H1 (cell line): ENCODE results near the gene MAGEB2. TPM values are rescaled to one million over a fixed set of nuclear protein-coding genes. Genes with fewer than 3 reads are reported as not detected.

Experiments used
- CTCF ChIA-PET: fragments of 300-600 bp; sonication (Branson Sonifier 250); formaldehyde crosslinking; loops from one replicate; lab custom pipeline; 2021; ENCODE audit not compliant: partially characterized antibody; lab: Charles Lee
- POLR2A ChIA-PET: fragments of 300-600 bp; sonication (Branson Sonifier 250); formaldehyde crosslinking; loops from one replicate; lab custom pipeline; 2021; ENCODE audit warnings: inconsistent platforms; ENCODE audit not compliant: partially characterized antibody; lab: Charles Lee
- DNase-seq, 2 experiments: peaks; one replicate each; pipeline versions ENCODE4 v3.0.0 to v3.0.0-alpha.2; 2010 to 2022; ENCODE audit warnings: low spot score in 2 of 2, low read depth in 1 of 2, mixed read lengths in 1 of 2
- FAIRE-seq: peaks from 2 replicates; lab custom pipeline; 2011; peaks lifted over from hg19 to GRCh38; lab: Jason Lieb, UNC
- H2AFZ ChIP-seq: 2 replicates; pipeline ENCODE4 v1.8.1; 2012; ENCODE audit warnings: low read length, inconsistent platforms
- H2AK5ac ChIP-seq: 2 replicates; pipeline ENCODE4 v1.6.1; 2013; ENCODE audit warnings: low read depth, low read length
- H2BK120ac ChIP-seq: replicated peaks from 2 replicates; pipeline ENCODE3; 2013; ENCODE audit warnings: low read depth, low read length, inconsistent platforms
- H2BK12ac ChIP-seq: 2 replicates; pipeline ENCODE4 v1.6.1; 2013; ENCODE audit warnings: low read depth, low read length
- H2BK15ac ChIP-seq: 2 replicates; pipeline ENCODE4 v1.6.1; 2013; ENCODE audit warnings: low read length
- H2BK20ac ChIP-seq: 2 replicates; pipeline ENCODE4 v1.6.1; 2013; ENCODE audit warnings: low read length
- H2BK5ac ChIP-seq: 2 replicates; pipeline ENCODE4 v1.6.1; 2013; ENCODE audit warnings: low read depth, low read length
- H3K14ac ChIP-seq: 2 replicates; pipeline ENCODE4 v1.6.1; 2013; ENCODE audit warnings: inconsistent platforms; ENCODE audit not compliant: insufficient read length
- H3K18ac ChIP-seq: 2 replicates; pipeline ENCODE4 v1.6.1; 2013; ENCODE audit warnings: low read length; ENCODE audit errors: extremely low read depth
- H3K23ac ChIP-seq: 2 replicates; pipeline ENCODE4 v1.6.1; 2013; ENCODE audit warnings: inconsistent platforms; ENCODE audit not compliant: insufficient read length
- H3K23me2 ChIP-seq: 2 replicates; pipeline ENCODE4 v1.6.1; 2013; ENCODE audit warnings: low read depth, low read length
- H3K27ac ChIP-seq: 2 replicates; pipeline ENCODE4 v1.6.1; 2011; ENCODE audit warnings: low read depth, low read length, inconsistent platforms
- H3K27me3 ChIP-seq, 4 experiments: replicated peaks in 1 of 4; 1 replicate in 1 of 4; 2 replicates in 3 of 4; pipeline versions ENCODE4 v1.6.1 to v1.8.1; 2011 to 2013; ENCODE audit warnings: low read length in 3 of 4, mild to moderate bottlenecking in 3 of 4, inconsistent platforms in 2 of 4, mixed read lengths in 2 of 4, moderate library complexity in 1 of 4; ENCODE audit not compliant: control insufficient read depth in 3 of 4, insufficient read depth in 3 of 4; ENCODE audit errors: extremely low read depth in 1 of 4
- H3K36me3 ChIP-seq, 4 experiments: 2 replicates each; pipeline versions ENCODE4 v1.6.1 to v1.8.1; 2011 to 2013; ENCODE audit warnings: mild to moderate bottlenecking in 4 of 4, low read length in 3 of 4, moderate library complexity in 2 of 4, control low read depth in 1 of 4, inconsistent platforms in 1 of 4; ENCODE audit not compliant: insufficient read depth in 4 of 4, control insufficient read depth in 2 of 4
- H3K4ac ChIP-seq: replicated peaks from 2 replicates; pipeline ENCODE3; 2013; ENCODE audit warnings: low read length, low read depth, mixed read lengths, inconsistent platforms; ENCODE audit not compliant: insufficient read length
- H3K4me1 ChIP-seq, 4 experiments: replicated peaks in 1 of 4; 1 replicate in 1 of 4; 2 replicates in 3 of 4; pipeline versions ENCODE4 v1.6.1 to v1.8.1; 2011 to 2013; ENCODE audit warnings: low read length in 3 of 4, inconsistent platforms in 2 of 4, mixed read lengths in 1 of 4; ENCODE audit not compliant: insufficient read depth in 4 of 4, control insufficient read depth in 3 of 4
- H3K4me2 ChIP-seq, 2 experiments: 2 replicates each; pipeline versions ENCODE4 v1.6.1 to v1.8.1; 2011 to 2013; ENCODE audit warnings: low read depth in 2 of 2, low read length in 2 of 2, control low read depth in 1 of 2, inconsistent platforms in 1 of 2, mild to moderate bottlenecking in 1 of 2; ENCODE audit not compliant: insufficient read depth in 1 of 2
- H3K4me3 ChIP-seq, 4 experiments: fragments of 200-600, 300-600 bp in 1 of 4; sonication (generic), shearing (Covaris generic), sonication (Bioruptor Twin) in 1 of 4; 2 replicates each; pipeline versions ENCODE4 v1.5.1 to v1.8.1; 2011 to 2016; ENCODE audit warnings: low read length in 4 of 4, low read depth in 3 of 4, control low read depth in 2 of 4, inconsistent platforms in 2 of 4, mild to moderate bottlenecking in 2 of 4, mixed read lengths in 1 of 4, moderate library complexity in 1 of 4; ENCODE audit not compliant: insufficient read depth in 2 of 4; ENCODE audit errors: extremely low read depth in 1 of 4
- H3K56ac ChIP-seq: replicated peaks from 2 replicates; pipeline ENCODE3; 2013; ENCODE audit warnings: low read depth, mild to moderate bottlenecking, mixed read lengths, low read length, inconsistent platforms; ENCODE audit not compliant: insufficient read length
- H3K79me1 ChIP-seq: 2 replicates; pipeline ENCODE4 v1.6.1; 2013; ENCODE audit warnings: low read depth, low read length, control low read depth
- H3K79me2 ChIP-seq, 2 experiments: 2 replicates each; pipeline versions ENCODE4 v1.6.1 to v1.8.1; 2012 to 2013; ENCODE audit warnings: low read length in 2 of 2, mild to moderate bottlenecking in 2 of 2, inconsistent platforms in 1 of 2; ENCODE audit not compliant: insufficient read depth in 2 of 2, control insufficient read depth in 1 of 2
- H3K9ac ChIP-seq, 4 experiments: replicated peaks in 1 of 4; 1 replicate in 1 of 4; 2 replicates in 3 of 4; pipeline versions ENCODE4 v1.6.1 to v1.8.1; 2011 to 2013; ENCODE audit warnings: low read depth in 3 of 4, low read length in 3 of 4, control low read depth in 2 of 4, mild to moderate bottlenecking in 2 of 4, moderate library complexity in 2 of 4, inconsistent platforms in 1 of 4; ENCODE audit errors: extremely low read depth in 1 of 4
- H3K9me3 ChIP-seq, 2 experiments: 2 replicates each; pipeline versions ENCODE4 v1.6.1 to v1.8.1; 2012 to 2013; ENCODE audit warnings: mild to moderate bottlenecking in 2 of 2, moderate library complexity in 2 of 2, control low read depth in 1 of 2, inconsistent platforms in 1 of 2, low read depth in 1 of 2, low read length in 1 of 2, mixed read lengths in 1 of 2; ENCODE audit not compliant: insufficient read depth in 2 of 2
- H4K20me1 ChIP-seq, 2 experiments: replicated peaks in 1 of 2; 2 replicates each; pipeline versions ENCODE3 to v1.8.1; 2011 to 2013; ENCODE audit warnings: inconsistent platforms in 2 of 2, low read length in 2 of 2, mild to moderate bottlenecking in 1 of 2; ENCODE audit not compliant: insufficient read depth in 2 of 2, control insufficient read depth in 1 of 2
- H4K5ac ChIP-seq: 2 replicates; pipeline ENCODE4 v1.6.1; 2013; ENCODE audit warnings: low read length, low read depth, mixed read lengths, inconsistent platforms; ENCODE audit not compliant: insufficient read length
- H4K8ac ChIP-seq: 2 replicates; pipeline ENCODE4 v1.8.0; 2013; ENCODE audit warnings: mild to moderate bottlenecking, moderate library complexity, low read length, inconsistent platforms; ENCODE audit not compliant: insufficient read depth; ENCODE audit errors: extremely low read depth
- H4K91ac ChIP-seq: replicated peaks from 2 replicates; pipeline ENCODE3; 2013; ENCODE audit warnings: low read length, mixed read lengths, inconsistent platforms; ENCODE audit not compliant: insufficient read length
- BACH1 ChIP-seq: IDR thresholded peaks from 2 replicates; pipeline ENCODE4 v1.6.1; 2012; ENCODE audit warnings: low read length, improper control_type of control experiment
- CHD1 ChIP-seq: IDR thresholded peaks from 2 replicates; pipeline ENCODE4 v1.6.1; 2012; ENCODE audit warnings: low read depth, low read length, improper control_type of control experiment
- EGR1 ChIP-seq: IDR thresholded peaks from 2 replicates; pipeline ENCODE4 v1.6.1; 2011; ENCODE audit warnings: low read depth, low read length, borderline replicate concordance
- NRF1 ChIP-seq: IDR thresholded peaks from 2 replicates; pipeline ENCODE4 v1.6.1; 2011; ENCODE audit warnings: mild to moderate bottlenecking, low read depth, low read length, improper control_type of control experiment
- POLR2AphosphoS5 ChIP-seq: IDR thresholded peaks from 2 replicates; pipeline ENCODE4 v1.6.1; 2011; ENCODE audit warnings: low read depth, low read length
- SAP30 ChIP-seq: fragments of 300-600 bp; sonication (generic); IDR thresholded peaks from 2 replicates; pipeline ENCODE4 v1.7.1; 2012; ENCODE audit warnings: low read length, moderate library complexity, mild to moderate bottlenecking, inconsistent platforms; ENCODE audit not compliant: insufficient read depth, insufficient replicate concordance
- SIRT6 ChIP-seq: IDR thresholded peaks from one replicate; pipeline ENCODE4 v1.7.1; 2012; ENCODE audit warnings: low read length, inconsistent platforms
- SP1 ChIP-seq: IDR thresholded peaks from 2 replicates; pipeline ENCODE4 v1.6.1; 2011; ENCODE audit warnings: low read depth, low read length
- TAF7 ChIP-seq: optimal IDR thresholded peaks from 2 replicates; pipeline ENCODE3; 2011; ENCODE audit warnings: low read depth, mild to moderate bottlenecking, inconsistent platforms, low read length, moderate library complexity, borderline replicate concordance
- TEAD4 ChIP-seq: IDR thresholded peaks from 2 replicates; pipeline ENCODE4 v1.6.1; 2012; ENCODE audit warnings: low read depth, low read length, inconsistent platforms, mixed read lengths
- WGBS, 2 experiments: shearing (Covaris generic) in 1 of 2; methylation state at CpG; one replicate each; pipeline versions ENCODE4 v1.1.6 to v1.1.7; 2013 to 2015; ENCODE audit warnings: low lambda C conversion rate in 2 of 2, mixed read lengths in 2 of 2, inconsistent platforms in 1 of 2, low coverage in 1 of 2, missing lambda C conversion rate in 1 of 2; ENCODE audit not compliant: insufficient replicate concordance in 2 of 2, insufficient coverage in 1 of 2, insufficient read length in 1 of 2; ENCODE audit errors: extremely low coverage in 1 of 2, missing lambda C conversion rate in 1 of 2; 5-methylcytosine and 5-hydroxymethylcytosine counted together
- polyA plus RNA-seq, 7 experiments: library from polyadenylated mRNA; depleted of rRNA in 3 of 7; stranded (reverse) in 5 of 7; unstranded in 2 of 7; fragments of >200 nt in 5 of 7; fragments of 200-250 nt in 2 of 7; gene quantifications; 1 replicate in 5 of 7; 2 replicates in 1 of 7; 4 replicates in 1 of 7; pipeline versions ENCODE4 v1.2.1 to v1.2.3, GENCODE V29; 2011 to 2013; ENCODE audit warnings: missing spikeins in 2 of 7, mixed read lengths in 2 of 7
- total RNA-seq: library from RNA; stranded (reverse); fragmentation: NEBNext Ultra II Directional; extraction: Animal tissue kit (Norgen Biotek cat#: 25700); gene quantifications from 2 replicates; pipeline ENCODE4 v1.2.1, GENCODE V29; 2021

MAGEB2 gene
- total and polyA plus RNA-seq, 2 of the 8 experiments (the other 6 are each of a cell fraction or from before 2014, with no cell fraction given) = not detected

GRCh38 chrX:30259927-30260326 lies 44.6 kb downstream of the MAGEB2 start:
- Histone ChIP-seq H3K56ac (no peak overlapping the region), H3K27ac (no peak overlapping the region), H3K79me1 (no peaks in the 10 kb centered on the region), H4K20me1 (no peaks in the 10 kb centered on the region), H4K5ac (no peak overlapping the region), H3K36me3 (no peaks in the 10 kb centered on the region), H3K9me3 (peaks cover 5 to 14% of the 10 kb centered on the region in 2 experiments; a peak in 2 of 4 replicates), H2BK15ac (no peak overlapping the region), H3K18ac (no peak overlapping the region), H2BK12ac (no peak overlapping the region), H2BK5ac (no peak overlapping the region), H4K8ac (no peak overlapping the region), H3K4me2 (no peak overlapping the region), H3K4ac (no peak overlapping the region), H3K23ac (no peak overlapping the region), H2BK120ac (no peak overlapping the region), H3K23me2 (no peaks in the 10 kb centered on the region), H3K9ac (no peak overlapping the region), H3K4me1 (no peaks in the 10 kb centered on the region), H3K27me3 (no peaks in the 10 kb centered on the region), H3K79me2 (no peaks in the 10 kb centered on the region), H2AK5ac (no peak overlapping the region), H3K4me3 (no peak overlapping the region), H2AFZ (no peak overlapping the region), H2BK20ac (no peak overlapping the region), H3K14ac (no peak overlapping the region), H4K91ac (no peak overlapping the region)
- ChIA-PET POLR2A (no interaction called here), CTCF (no interaction called here)
- WGBS, 2 experiments = 81% methylated on average over 2 of the region's 2 CpGs; no CpG with 5 or more reads in 1 of the 2 experiments
- TF ChIP-seq CHD1 (no peak), TEAD4 (no peak), SP1 (no peak), TAF7 (no peak), POLR2AphosphoS5 (no peak), SIRT6 (no peak), SAP30 (no peak), NRF1 (no peak), BACH1 (no peak), EGR1 (no peak)
- FAIRE-seq = no peak
- no peak for DNase-seq
